ENCODE results near the gene LIMCH1. TPM values are rescaled to one million over a fixed set of nuclear protein-coding genes. Genes with fewer than 3 reads are reported as not detected.
A peak's percentile ranks its signal among the peaks of the same experiment; 100 is the strongest.
"Not testable (repeated sequence)": the region's sequence is repeated elsewhere in the genome, so short reads cannot be mapped to it uniquely, and the experiment has no call there.

Gene LIMCH1, protein sequence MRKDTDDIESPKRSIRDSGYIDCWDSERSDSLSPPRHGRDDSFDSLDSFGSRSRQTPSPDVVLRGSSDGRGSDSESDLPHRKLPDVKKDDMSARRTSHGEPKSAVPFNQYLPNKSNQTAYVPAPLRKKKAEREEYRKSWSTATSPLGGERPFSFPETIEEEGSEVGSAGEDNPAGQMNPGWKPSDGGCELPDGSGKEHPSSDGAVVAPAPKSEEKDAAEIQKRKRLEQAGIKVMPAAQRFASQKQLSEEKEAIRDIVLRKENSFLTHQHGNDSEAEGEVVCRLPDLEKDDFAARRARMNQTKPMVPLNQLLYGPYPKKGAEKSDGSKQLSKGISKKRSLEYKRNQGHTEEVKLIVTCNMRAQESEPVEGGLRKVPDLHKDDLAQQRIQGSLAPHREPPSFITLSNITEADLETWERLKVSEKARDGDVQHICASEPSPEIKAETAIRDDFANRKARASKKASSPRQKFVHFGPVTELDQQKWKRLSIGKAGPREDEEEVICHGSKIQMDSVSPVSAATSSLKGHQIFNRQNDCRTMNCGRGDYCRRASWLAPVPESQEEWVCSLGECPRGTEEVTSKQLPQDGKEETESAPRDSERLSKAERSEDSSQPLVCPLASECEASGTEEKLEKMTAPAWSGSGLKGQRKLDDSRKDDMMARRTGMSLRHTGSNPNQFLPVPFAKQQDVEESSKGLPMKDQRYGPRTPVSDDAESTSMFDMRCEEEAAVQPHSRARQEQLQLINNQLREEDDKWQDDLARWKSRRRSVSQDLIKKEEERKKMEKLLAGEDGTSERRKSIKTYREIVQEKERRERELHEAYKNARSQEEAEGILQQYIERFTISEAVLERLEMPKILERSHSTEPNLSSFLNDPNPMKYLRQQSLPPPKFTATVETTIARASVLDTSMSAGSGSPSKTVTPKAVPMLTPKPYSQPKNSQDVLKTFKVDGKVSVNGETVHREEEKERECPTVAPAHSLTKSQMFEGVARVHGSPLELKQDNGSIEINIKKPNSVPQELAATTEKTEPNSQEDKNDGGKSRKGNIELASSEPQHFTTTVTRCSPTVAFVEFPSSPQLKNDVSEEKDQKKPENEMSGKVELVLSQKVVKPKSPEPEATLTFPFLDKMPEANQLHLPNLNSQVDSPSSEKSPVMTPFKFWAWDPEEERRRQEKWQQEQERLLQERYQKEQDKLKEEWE (N-terminal part only)
- 17.2 TPM for total RNA-seq

DNA sequence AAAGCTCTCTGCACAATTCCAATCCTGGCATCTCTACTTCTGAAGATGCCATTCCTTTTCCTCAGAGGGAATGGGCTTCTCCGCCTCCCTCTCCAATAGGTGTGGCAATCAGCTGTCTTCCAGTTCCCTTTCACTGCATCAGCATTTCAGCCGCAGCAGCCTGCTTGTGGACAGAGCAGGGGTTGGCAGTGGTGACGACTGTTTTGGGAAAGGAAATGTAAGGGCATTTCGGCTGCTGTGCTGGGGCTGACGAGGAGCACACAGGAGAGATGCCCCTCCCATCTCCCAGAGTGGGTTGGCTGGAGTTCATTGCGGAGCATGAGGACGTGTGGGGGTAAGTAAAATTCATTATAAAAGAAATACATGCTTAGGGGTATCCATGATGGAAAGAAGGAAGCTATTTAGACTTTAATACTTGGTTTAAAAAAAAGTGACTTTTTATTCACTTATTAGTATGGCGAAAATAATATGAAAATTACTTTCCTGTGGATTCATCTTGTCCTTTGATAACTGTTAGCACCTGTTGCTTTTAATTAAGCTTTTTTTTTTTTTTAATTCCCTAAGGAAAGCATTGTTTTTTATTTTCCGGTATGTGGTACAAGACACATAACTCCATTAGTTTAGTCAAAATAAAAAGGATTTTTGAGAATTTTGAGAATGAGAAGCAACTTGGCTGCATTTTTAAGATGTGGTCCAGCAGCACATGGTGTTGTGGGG lies at the start of gene LIMCH1:
TSS of gene LIMCH1 (plus strand) at position 141 of the 717 bp plus-strand sequence. CDS start 67,839 bp downstream, outside the sequence.
- peak in 2 of 3 donors; percentile 33 to 64 for DNase-seq (ENCODE audit: low read depth in 2 of 3, low spot score in 2 of 3)

DNA sequence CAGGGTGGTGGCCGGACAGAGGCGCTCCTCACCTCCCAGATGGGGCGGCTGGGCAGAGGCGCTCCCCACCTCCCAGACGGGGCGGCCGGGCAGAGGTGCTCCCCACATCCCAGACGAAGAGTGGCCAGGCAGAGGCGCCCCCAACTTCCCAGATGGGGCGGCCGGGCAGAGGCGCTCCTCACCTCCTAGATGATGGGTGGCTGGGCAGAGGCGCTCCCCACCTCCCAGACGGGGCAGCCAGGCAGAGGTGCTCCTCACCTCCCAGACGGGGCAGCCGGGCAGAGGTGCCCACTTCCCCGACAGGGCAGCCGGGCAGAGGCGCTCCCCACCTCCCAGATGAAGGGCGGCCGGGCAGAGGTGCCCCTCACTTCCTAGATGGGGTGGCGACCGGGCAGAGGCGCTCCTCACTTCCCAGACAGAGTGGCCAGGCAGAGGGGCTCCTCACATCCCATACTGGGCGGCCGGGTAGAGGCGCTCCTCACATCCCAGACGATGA lies 46.8 kb upstream of the LIMCH1 start:
- DNase-seq (ENCODE audit: low read depth in 2 of 3, low spot score in 2 of 3) = not testable (repeated sequence)

DNA sequence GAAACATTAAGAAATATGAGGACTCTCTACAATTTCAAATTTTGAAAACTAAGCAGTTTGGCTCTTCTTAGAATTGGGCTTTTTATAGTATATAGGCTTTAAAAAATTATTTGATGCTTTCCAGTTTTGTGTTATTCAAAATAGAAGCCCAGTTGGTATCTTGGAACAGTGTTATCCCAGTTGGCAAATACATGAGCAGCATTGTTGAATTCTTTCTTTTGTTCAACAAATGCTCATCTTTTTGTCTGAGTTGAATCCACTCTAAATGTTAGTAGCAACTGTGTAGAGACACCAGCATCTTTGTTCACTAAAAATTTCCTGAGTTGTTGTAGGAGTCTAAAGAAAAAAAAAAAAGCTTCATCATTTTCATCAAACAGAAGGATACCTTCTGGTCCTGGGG lies 41.0 kb upstream of the LIMCH1 start:
- DNase-seq (ENCODE audit: low read depth in 2 of 3, low spot score in 2 of 3) = no peak

DNA sequence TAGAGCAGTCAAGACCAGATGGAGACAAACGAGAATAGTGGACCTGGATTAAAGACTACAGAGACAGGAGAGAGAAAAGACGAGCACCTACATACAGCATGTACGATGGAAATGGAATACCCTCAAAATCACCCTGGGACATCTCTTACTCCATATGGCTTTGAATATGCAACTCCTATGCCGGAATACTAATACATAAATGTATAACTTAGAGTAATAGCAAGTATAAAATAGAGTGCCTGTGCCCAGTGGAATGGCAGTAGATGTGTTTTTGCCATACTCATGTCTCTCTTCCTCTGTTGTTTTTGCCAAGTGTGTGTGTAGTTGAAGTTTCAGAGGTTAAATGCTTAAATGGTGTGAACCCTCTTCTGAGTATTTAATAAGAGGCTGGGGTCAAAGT lies 39.8 kb upstream of the LIMCH1 start:
- DNase-seq (ENCODE audit: low read depth in 2 of 3, low spot score in 2 of 3) = no peak

DNA sequence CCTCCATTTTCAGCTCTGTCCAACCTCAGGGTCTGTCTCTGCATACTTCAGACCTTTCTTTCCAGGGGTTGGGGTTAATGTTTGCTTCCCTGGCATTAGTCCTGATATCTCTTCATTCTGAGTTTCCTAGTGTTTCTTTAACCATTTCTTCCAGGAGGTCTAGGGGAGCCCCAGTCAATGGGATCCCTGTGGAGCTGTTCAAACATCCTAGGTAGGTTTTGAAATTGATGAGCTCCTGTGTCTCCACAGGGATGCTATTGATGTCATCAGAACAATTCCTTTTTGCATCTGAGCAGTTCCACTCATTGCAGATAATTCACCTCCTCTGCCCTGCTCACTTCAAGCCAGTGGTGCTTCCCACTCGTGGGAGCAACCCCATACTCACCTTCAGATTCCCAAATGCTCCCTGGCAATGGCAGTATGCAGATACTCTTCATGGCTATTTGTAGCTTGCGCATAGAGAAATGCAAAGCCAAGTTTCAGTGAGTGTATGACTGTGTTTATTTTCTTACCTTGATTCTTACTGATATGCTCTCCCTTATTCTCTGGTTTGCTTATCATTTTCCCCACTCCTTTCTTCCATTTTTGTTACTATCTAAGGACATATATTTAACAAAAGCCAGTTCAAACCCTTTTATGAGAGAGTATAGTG lies 33.7 kb upstream of the LIMCH1 start:
- no peak for DNase-seq (ENCODE audit: low read depth in 2 of 3, low spot score in 2 of 3)

DNA sequence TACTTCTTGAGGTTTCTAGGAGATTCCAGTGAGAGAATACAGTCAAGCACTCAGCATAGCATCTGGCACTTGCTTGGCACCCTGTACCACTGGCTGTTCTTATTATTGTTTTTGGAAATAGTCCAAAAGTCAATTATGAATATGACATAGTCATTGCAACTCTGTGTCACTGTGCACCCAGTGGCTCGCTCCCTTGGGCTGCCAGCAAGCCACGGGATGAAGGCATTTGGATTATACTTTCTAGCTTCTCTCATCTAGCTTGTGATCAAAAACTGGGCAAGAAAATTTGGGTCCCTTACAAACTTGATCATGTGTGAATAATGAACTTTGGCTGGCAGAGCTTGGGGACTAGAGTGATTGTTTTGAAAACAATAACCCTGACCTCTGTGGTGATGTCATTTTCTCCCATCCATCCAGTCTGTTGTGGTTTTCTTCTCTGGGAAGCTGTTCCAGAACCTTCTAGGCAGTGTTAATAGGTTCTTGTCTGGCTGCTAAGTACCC lies 32.7 kb upstream of the LIMCH1 start:
- DNase-seq (ENCODE audit: low read depth in 2 of 3, low spot score in 2 of 3) = no peak

DNA sequence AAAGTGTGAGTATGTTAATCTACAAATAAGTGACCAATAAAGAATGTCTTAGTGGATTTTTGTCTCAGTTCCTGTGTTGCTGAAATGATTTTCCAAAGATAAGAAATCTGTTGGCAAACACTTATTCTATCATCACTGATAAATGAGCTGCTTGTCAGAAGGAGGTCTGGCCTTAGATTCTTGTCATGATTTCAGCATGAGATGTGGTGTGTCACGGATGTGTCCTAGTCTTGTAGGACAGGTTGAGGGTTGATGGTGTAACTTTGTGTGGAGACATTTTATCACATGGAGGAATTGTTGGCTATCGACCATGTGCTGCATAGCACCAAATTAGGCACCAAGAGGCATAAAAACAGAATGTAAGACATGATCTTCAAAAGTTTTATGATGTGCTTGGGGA lies 31.8 kb upstream of the LIMCH1 start:
- DNase-seq (ENCODE audit: low read depth in 2 of 3, low spot score in 2 of 3) = no peak

DNA sequence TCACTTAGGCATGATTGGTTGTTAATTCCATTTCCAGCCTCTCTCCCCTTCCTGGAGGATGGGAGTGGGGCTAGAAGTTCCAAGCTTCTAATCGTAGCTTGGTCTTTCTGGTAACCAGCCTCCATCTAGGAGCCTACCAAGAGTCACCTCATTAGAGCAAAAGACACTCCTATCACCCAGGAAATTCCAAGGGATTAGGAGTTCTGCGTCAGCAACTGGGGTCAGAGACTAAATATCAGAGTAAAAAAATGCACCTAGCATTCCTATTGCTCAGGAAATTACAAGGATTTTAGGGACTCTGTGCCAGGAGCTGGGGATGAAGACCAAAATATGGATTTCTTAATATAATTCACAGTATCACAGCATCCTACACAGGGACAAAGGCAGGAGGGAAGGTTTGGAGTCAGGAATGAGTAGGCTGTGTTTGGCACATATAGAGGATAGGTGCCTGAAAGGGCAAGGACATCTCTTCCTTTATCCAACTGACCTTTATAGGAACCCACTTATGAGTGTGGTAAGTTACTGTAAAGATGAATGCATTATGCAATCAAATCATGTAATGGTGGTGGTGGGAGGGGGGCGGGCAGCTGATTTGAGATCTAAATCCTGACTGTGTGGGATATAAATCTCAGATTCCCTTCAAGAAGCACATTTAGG lies 30.5 kb upstream of the LIMCH1 start:
- no peak for DNase-seq (ENCODE audit: low read depth in 2 of 3, low spot score in 2 of 3)

DNA sequence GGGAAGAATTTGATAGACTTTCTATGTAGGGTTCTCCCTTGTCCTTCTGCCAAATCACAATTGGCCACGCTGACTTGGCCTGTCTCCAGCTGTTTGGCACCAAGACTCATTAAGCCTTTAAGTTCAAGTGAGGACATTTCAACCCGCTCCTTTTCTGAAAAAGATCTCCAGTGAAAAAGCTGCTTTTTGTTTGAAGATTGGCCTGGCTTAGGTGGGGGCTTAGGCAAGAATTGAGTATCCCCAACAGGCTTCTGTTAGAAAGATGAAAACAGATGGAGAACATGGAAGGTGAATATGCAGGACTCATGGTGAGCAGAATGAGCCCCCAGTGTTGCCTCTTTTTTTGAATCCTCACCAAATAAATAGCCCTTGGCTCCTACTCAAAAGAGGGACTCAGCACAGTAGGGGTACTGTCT lies 28.5 kb upstream of the LIMCH1 start:
- no peak for DNase-seq (ENCODE audit: low read depth in 2 of 3, low spot score in 2 of 3)

DNA sequence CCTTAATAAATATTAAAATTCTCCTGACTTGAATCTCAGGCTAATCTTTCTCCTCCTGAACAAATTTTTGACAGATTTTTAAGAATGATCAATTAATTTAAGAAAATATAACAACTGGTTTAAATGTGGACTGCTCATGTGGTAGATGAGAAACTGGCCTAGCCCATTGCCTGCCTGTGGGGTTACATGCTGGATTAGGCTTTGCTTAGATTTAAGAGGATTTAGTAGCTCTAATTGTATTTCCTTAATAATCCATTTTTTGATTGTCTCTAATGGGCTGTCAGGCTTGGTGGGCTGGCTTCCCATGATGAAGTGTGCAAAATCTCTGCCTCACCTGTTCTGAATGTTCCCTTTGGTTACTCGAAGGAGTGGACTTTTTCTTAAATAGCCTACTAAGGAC lies 27.8 kb upstream of the LIMCH1 start:
- no peak for DNase-seq (ENCODE audit: low read depth in 2 of 3, low spot score in 2 of 3)

DNA sequence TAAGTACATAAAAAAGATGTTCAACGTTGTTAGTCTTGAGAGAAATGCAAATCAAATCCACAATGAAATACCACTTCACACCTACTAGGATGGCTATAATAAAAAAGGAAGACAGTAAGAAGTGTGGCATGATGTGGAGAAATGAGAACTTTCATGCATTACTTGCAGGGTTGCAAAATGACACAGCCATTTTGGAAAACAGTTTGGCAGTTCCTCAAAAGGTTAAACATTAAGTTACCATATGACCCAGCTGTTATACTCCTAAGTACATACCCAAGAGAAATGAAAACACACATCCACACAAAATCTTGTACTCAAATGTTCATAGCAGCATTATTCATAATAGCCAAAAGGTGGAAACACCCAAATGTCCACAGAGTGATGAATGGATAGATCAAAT lies 25.8 kb upstream of the LIMCH1 start:
- DNase-seq (ENCODE audit: low read depth in 2 of 3, low spot score in 2 of 3) = peak in 1 of 3 donors; percentile 13

DNA sequence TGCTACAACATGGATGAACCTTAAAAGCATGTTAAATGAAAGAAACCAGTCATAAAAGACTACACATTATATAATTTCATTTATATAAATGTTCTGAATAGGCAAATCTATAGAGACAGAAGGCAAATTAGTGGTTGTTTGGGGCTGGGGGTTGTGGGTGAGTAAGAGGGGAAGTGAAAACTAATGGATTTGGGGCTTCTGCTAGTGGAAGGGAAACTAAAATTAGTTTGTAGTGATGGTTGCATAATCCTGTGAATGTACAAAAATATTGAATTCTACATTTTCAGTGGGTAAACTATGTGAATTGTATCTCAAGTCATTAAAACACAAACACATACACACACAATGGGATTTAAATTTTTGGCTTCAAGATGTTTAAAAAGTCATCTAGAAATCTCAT lies 25.4 kb upstream of the LIMCH1 start:
- DNase-seq (ENCODE audit: low read depth in 2 of 3, low spot score in 2 of 3) = peak in 1 of 3 donors; percentile 16

DNA sequence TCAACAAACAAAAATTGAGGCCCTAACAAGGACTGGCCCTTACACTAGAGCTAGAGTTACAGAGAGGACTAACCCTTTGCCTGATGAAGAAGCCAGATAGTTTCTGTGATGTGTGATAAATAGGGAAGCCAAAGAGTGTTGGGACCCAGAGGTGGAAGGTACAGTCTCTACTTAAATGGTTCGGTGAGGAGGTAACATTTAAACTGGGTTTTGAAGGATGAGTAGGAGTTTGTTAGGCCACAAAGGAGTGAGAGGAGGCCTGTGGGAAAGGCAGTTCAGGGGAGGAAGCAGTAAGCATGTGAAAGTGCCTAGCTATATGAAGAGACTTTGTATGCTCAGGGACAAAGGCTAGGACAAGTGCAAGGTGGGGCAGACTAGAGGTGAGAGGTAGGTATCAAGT lies 23.8 kb upstream of the LIMCH1 start:
- DNase-seq (ENCODE audit: low read depth in 2 of 3, low spot score in 2 of 3) = no peak

DNA sequence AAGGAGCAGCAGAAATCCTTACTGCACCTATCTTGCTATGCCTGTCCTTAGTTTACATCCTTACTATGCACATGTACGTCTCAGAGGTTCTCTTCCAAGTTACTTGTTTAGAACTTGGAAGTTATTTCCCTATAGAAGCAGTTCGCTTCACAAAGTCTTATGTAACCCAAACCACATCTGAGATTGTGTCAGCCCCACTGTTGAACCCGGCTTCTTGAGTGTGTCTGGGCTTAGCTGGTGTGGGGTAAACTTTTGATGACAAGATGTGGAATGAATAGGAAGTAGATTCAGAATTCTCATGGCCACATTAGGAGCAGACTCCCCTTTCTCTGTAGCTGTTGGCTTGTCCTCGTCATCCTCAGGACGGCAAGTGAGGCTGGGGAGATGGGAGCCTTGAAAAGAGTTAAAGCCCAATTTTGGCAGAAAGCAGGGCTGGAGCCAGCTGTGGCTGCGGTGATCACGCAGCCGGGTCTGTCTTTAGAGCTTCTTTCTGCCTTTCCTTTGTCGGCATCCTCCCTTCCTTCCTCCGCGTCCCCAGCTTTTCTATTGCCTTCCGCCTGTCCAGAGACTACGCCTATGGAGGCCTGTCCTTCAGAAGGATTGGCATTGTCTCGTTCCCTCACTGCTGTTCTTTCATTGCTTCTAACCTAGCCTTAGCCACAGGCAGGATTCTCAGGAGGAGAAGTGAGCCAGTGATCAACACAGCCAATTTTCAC lies 23.0 kb upstream of the LIMCH1 start:
- no peak for DNase-seq (ENCODE audit: low read depth in 2 of 3, low spot score in 2 of 3)

DNA sequence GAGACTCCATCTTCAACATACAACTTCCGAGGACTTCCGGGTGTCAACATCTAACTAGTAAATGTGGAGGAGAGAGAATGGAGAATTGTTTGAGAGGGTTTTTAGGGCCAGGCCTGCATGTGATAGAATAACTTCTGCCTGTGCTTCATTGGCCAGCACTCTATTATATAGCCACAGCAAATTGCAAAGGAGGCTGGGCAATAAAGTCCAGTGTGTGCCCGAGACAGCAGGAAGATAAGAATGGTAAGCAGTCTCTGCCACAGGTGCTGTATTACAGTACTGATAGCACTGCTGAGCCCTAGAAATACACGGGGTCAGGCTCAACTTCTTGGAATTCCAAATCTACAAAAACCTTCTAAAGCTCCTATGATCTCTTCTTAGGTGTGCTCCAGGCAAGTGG lies 20.8 kb upstream of the LIMCH1 start:
- no peak for DNase-seq (ENCODE audit: low read depth in 2 of 3, low spot score in 2 of 3)

DNA sequence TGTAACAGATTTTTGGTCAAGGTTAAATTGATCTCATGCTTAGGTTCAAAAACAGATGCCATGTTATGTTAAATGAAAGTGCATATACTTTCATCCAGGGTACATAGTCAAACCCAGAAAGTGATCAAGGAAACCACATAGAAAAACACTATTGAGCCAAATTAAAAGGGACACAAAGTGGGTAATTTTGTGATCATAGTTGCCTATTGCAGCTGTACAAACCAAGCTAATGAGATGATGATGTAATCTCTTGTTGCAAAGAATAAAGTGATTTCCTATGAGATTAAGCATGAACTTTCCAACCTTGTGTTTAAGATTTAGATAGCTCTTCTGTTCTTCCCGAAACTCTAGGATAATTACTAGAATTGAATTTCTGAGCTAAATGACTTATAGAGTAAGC lies 20.2 kb upstream of the LIMCH1 start:
- no peak for DNase-seq (ENCODE audit: low read depth in 2 of 3, low spot score in 2 of 3)

DNA sequence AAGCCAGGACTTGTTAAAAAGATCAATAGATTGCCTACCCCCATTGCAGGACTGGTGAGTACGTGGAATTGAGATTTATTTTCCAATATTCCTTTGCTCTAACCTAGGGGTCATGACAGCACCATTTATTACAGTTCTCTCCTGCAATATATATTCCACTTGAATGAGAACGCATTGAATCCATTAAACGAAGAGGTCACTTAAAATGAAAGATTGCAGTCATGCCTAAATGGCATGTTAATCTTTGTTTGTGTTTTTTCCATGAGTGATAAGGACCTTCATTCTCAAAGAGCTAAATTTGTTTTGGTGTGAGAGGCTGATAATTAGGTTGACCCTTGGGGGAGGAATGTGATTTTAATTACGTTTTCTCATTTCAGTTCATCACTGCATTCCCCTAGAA lies 13.5 kb upstream of the LIMCH1 start:
- DNase-seq (ENCODE audit: low read depth in 2 of 3, low spot score in 2 of 3) = no peak

DNA sequence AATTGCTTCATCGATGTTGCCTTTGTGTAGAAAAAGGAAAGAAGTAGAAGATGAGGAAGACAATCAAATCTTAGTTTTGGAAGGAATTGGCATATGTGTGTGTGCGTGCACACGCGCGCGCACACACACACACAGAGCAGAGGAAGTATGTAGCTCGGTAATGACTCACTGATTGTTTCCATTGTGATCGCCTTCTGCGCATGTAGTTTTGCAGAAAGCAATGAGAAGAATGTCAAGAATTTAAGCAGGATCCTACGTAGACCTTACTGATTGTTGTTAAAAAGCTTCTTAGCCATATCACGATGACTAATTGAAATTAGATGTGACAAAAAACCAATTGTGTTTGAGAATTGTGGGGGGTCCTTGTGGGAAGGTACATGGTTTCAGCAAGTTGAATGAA lies 12.8 kb upstream of the LIMCH1 start:
- DNase-seq (ENCODE audit: low read depth in 2 of 3, low spot score in 2 of 3) = no peak
